Measurements from ENCODE around the gene CLPTM1L.
A peak's percentile ranks its signal among the peaks of the same experiment; 100 is the strongest.

The CLPTM1L gene

DNA sequence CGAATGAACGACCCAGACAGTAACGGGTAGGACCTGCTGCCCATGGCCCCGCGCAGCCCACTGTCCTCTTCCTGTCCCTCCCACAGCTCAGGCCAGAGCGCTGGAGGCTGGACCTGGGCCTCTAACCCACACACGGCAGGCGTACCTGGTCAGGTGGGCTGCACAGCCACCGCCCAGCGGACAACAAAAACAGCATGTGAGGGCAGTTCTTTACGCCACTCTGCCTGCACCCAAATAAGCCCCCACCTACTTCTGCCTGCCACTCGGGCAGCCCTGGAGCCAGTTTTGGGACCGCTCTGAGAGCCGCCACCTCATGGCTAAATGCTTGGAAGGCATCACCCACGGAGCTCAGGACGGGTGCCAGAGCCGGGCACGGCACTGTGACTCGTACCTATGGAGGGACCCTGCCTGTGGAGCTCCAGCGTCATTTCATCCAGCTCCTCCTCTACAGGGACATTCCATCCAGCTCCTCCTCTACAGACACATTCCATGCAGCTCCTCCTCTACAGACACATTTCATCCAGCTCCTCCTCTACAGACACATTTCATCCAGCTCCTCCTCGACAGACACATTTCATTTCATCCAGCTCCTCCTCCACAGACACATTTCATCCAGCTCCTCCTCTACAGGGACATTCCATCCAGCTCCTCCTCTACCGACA lies 18.9 kb downstream of the CLPTM1L start:
- no peak for DNase-seq

DNA sequence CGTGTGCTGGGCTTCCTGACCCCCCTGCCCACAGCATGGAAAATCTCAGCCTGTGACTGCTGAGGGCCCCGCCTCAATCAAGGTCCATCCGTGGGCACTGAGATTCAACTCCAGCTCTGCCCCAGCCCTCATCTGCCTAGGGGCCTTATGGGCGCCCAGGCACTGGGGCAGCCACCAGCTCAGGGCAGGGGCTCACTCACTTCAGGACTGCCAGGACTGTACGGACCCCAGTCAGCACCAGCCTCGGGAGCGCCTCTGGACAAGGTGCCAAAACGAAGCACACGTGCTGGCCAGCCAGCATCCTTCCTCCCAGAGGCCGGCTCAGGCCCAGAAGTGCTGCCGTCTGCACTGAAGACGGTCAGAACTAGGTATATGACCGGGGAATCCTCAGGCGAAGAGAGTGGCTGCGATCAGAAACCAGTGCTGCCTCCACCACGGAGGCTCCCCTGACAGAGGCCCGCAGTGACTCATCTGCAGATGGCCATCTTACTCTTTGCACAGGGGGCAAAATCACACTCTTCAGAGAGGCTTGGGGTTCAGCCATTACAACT lies 19.6 kb downstream of the CLPTM1L start:
- DNase-seq = no peak

DNA sequence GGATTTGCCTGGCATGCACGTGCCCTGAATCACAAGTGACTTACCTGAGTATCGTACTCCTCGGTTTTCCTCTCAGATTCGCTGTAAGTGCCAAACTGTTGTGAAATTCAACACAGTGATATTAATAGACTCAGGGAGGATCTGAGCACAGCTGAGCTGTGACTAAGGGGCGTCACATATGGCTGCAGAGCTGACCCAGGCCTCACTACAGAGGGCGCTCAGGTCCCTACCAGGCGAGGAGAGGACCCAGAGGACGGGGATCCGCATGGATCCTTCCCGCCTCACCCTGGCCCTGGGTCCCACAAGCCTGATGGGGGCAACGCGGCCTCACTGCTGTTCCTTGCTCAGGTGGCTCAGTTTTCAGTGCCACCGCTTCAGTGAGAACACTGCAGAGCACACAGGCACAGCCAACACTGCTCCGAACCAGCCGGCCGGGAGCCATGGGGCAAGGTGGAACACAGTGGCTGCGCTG lies 20.1 kb downstream of the CLPTM1L start:
- no peak for DNase-seq

DNA sequence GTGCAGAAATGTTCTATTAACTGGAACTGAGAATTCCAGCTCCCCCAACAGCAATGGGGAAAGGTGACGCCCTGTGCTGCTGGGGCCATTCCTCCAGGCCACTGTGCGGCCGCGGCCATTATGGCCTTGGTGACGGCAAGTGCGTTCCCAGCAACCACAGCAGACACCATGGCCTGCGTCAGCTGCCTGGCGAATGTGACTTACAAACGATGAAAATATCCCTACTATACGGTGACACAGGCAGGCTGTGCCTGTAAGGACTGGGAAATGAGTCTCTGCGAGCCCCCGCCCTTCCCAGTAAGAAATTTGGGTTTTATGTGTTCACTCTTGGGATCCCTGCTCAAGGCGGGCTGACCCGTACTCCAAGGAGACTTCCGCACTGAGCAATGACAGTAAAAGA lies 20.6 kb downstream of the CLPTM1L start:
- DNase-seq = no peak

DNA sequence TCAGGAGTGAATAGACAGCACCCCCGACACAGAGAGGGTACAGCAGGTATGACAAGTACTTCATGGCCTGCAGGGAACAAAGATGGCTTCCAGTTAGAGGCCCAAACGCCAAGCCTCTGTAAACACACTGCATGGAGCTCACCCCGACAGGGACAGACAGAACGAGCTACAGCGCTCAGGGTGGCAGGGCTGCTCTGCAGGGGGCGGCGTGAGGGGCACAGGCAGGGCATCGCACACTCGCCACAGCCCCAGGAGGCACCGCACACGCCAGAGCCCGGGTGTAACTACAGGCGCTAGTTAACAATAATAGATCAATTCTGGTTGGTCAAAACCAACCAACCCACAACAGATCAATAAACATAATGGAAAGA lies 21.1 kb downstream of the CLPTM1L start:
- DNase-seq = no peak

DNA sequence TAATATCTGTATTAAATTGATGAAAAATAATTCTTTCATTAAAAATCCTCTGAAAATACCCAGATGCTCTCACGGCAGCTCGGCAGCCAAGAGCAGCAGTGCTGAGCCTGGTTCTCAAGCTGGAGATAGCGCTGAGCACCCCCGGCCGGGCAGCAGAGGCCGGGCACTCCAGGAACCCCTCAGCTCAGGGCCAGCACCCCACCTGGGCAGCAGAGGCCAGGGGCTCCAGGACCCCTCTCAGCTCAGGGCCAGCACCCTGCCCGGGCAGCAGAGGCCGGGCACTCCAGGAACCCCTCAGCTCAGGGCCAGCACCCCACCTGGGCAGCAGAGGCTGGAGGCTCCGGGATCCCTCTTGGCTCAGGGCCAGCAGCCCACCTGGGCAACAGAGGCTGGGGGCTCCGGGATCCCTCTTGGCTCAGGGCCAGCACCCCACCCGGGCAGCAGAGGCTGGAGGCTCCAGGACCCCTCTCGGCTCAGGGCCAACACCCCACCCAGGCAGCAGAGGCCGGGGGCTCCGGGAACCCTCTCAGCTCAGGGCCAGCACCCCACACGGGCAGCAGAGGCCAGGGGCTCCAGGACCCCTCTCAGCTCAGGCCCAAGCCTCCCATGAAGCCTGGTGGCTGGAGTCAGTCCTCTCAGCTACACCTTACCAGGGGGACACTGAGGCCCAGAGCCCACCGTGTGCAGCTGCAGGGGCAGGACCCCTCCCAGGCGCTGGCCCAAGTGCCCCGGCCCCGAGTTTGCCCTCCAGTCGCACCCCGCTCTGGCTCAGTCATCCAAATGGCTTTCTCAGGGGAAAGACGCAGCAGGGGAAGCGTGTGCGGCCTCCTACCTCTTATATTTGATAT lies 21.7 kb downstream of the CLPTM1L start:
- no peak for DNase-seq

DNA sequence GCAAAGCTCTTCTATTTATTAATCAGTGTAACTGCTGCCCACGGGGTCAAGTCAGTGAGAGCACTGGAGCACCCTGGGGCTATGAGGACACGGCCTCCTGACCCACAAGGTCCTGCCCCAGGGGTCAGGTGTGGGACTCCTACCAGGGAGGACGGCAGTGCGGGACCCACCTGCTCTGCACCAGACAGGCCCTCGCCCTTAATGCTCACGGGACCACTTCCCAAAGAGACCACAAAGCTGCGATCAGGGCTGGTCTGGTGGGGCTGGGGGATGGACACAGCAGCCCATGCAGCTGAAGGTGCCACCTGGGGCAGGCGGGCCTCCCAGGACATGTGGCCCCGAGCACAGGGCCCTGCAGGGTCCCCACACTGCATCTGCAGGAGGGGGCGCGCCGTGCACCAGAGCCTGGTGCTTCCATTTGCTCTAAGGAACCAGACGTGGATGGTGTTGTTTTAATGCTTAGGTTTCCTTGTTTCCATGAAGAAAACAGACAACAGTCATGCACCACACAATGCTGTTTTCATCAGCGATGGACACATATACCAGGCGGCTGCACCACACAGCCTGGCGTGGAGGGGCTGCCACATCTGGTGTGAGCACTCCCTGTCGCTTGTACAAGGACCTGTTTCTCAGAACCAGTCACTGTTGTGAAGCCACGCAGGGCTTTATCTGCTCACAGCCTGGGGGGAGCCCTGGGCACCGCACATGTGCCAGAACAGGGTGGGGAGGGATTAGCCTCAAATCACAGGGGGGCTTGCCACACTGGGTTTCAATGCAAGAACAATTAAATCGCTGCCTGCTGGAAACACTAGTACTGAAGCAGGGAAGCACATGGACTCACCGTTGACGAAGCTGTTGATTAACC lies 22.6 kb downstream of the CLPTM1L start:
- no peak for DNase-seq

DNA sequence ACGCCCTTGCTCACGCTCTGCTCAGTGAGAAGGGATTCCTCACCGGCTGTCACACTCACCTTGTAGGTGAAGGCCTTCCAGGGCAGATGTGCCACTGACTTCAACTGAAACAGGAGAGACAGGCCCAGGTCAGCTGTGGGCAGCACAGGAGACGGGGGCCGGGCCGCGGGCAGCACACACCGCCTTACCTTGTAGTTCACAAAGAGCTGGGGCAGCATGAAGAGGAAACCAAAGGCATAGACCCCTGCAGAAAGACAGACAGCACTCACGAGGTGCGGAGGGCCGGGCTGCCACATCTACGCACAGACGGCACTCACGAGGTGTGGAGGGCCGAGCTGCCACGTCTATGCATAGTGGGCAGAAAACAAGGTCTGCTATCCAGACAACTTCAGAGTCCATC lies 23.3 kb downstream of the CLPTM1L start:
- DNase-seq = no peak

DNA sequence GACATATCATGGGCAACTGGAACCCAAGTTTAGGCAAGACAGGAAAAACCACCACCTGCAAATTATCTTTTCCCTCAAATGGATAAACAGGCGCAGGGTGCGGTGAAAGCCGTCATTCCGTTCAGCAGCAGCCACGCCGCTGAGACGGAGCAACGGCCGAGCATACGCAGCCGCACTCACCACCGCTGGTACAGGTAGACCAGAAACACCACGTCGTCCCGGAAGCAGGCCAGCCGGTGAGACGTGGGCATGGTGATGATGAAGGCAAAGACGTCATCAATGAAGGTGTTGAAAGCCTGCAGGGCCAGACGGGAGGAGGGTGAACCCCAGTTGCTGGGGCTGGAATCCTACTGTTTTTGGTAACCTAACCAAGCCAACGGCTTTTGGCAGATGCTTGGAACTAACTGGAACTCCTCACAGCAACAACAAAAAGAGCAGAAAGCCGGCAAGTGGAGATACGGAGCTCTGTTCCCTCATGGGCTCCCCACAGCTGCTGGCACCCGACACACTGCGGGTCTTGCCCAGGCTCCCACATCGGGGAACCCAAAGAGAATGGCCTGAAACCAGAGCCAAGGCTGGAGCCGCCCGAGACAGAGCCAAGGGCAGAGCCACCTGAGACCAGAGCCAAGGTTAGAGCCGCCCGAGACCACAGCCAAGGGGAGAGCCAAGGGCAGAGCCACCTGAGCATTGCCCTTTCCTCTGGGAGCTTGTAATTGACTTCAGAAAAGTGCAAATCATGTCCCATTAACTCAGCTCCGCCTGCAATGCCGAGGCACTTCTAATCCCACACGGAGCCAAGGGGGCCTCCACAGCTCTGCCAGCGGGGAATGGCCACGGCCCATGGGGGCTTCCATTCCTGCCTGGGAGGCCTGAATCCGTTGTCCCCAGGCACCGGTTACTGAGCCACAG lies 24.2 kb downstream of the CLPTM1L start:
- DNase-seq = no peak

DNA sequence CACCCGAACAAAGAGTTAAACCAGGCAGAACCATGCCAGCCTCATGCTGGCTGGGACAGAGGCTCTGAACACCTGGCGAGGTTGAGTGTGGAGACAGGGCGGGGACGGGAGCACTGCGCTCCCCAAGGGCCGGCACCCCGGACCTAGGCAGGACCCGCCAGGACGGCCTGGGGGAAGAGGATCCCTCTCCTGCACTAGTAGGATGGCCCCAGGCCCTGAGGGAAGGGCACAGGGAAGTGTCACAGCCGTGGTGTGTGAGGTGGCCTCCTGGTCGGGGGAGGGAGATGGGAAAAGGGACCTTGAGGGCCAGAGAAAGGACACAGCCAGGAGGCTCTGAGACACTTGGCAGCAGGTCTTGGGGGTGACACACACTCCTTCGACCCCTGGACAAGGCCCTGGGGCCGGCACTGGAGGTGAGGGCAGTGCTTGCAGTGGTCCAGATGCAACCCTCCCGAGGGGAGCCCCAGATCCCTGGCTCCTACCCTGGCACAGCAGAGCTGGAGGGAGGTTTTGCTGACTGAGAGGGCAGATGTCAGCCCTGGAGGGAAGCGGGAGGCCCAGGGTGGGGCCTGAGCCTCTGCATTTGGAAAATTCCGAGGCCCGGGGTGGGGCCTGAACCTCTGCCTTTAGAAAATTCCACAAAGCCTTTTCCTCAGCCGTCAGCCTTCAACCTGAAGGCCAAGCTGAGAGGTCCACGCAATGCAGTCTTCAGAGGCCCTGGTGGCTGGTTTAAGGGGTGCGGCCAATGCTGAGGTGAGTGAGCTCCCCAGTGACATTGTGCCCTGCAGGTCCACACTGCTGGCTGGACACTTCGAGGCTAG lies 25.3 kb downstream of the CLPTM1L start:
- no peak for DNase-seq

DNA sequence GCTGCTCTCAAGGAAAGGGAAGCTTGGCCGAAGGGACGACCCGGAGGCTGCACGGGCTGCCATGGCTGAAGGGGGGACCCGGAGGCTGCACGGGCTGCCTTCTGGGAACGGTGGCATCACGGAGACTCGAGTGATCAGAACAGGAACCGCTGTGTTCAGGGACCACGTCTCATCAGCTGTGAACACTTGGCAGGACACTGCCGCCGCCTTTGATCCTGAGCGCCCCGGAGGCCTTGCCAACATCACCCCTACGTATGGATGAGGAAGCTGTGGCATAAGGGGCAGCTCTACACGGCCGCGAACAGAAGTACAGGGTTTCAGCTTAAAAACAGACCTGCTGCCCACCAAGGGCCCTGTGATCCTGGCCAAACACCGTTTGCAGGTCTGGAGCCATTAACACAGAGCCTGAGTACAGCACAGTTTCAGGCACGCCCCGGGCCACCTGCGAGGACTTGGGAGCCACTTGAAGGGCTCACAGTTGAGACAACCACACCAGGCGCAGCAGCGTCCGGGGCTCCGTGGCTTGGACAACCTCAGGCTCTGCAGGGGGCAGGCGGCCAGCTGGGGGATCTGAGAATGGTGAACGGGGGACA lies 26.1 kb downstream of the CLPTM1L start:
- DNase-seq = no peak

DNA sequence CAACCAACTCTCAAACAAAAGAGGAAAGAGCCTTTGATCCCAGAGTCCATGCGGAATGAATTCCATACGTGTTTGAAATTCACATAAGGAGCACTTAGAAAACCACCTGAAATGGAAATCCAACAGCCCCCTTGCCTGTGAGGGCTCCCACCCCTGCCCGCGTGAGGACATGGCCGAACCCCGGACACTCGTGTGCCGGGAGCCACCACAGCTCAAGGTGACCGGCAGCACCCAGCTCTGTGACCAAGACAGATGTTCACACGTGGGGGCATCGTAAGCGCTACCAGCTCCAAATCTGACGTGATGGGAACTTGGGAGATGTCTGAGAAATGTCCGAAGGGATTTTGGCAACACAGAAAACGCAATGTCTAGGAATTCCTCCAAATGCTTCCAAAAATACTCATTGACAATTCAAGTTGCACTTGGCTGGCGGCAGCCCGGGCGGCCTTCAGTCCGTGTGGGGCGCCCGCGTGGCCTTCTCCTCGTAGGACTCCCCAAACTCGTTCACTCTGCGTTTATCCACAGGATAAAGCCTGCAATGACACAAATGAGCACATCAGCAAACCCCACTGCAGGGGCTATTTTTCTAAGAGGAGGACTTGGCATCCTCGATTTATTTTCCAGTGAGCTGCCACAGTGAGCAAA lies 26.9 kb downstream of the CLPTM1L start:
- DNase-seq = no peak

DNA sequence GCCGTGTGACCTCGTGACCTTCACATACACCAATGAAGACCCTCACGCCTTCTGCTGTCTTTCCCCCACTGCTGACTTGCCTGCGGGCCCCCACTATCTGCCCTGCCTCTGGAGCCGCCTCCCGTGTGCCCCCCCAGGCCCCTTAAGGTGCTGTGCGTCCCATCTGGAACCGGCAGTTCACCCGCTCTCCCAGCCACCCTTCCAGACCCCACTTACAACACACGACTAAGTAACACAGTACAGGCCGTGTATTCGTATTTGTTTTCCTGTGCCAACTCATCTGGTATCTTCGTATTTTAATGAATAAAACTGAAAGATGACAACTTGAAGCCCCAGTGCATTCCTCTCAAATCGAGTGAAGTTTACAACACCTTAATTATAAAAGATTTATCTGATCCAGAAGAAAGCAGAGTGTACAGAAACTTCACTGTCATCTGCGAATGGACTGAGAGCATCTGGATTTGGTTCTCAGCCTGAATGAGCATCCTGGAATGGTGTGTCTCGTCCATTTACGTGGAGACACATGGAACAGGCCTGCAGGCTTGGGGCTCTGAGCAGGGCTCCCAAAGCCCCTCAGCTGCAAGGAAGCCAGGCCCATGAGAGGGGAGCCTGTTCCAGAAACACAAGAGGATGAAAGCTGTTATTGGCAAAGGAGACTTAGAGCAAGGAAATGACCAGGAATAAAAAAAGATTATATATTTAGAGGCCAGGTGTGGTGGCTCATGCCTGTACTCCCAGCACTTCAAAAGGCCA lies 28.1 kb downstream of the CLPTM1L start:
- no peak for DNase-seq

DNA sequence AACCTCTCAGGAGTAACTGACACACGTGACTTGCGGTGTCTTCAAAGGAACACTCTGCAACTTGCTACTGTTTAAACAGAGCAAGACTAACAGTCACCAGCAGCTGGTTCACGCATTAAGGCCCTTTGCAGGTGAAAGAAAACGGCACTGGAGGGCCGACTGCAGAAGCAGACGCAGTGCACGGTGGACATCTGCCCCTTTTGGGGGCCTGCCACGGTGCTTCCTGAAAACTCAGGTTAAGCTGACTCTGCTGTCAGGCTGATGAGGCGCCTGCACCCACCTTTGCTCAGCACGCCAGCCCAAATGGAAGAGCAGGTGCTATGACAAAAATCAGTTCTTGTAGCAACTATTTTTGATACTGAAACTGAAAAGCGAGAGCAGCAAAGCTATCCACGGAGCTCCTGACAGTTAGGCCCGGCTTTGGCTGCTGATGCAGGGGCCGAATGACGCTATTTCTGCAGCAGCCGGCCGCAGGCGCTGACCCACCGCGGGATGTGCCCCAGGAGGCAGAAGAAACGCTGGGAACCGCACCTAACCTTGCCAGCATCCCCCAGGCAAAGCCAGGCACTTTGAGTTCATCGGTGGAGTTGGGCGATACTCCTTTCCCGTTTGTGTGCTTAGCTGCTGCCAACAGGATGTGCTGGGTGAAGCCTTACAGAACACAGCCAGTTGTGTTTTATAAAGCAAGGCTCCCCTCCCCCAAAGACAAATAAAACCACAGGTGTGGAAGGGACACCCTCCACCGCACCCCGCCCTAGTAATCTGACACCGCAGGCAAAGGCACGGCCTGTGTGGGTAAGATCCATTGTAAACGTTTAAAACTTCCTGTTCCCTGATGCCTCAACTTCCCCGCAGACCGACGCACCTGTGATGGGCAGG lies 29.0 kb downstream of the CLPTM1L start:
- peak; percentile 100 for DNase-seq

DNA sequence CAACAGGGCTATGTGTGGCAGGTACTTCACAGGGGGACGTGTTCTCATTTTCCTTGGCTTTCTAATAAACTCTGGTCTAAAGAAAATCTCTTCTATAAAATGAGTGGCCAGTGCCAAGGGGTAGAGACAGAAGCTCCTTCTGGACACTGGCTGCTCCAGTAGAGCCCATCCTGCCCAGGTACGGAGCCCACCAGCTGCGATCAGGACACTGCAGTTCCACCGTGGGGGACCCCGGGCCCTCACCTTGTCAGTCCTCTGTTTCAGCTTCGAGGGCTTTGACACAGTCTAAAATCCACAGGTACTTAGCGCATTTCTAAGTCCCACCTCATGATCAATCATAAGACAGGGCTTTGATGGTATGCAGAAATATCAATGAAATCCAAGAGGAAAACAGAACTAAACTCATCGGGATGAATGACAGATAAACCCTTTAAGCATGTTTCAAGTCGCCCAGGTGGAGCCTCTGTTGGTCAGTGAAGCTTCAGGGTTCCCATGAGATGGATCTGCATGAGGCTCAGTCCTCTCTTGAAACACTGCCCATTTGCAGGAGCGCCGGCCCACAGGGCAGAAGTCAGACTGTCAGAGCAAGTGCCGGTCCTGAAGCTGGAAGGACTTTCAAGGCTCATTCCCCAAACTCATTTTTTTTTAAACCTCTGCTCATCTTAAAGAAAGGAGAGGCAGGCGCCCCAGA lies 29.7 kb downstream of the CLPTM1L start:
- no peak for DNase-seq

DNA sequence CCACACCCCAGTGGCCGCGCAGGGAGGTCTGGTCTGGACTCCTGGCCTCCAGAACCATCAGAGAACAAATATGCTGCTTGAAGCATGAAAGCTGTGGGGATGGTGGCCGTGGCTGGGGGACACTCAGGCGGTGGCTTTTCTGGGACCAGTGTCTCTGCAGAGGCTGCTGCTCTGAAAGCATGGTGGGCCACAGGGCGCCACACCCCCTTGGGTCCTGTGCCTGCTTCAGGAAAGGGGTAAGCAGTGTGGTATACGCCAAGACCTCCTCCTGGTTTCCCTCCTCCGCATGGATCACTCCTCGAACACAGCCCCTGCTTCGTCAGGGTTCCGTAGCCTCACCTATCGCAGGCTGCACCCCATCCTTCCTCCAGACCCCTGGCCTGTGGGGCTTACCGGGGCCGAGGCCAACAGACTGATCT lies 30.3 kb downstream of the CLPTM1L start:
- DNase-seq = no peak

DNA sequence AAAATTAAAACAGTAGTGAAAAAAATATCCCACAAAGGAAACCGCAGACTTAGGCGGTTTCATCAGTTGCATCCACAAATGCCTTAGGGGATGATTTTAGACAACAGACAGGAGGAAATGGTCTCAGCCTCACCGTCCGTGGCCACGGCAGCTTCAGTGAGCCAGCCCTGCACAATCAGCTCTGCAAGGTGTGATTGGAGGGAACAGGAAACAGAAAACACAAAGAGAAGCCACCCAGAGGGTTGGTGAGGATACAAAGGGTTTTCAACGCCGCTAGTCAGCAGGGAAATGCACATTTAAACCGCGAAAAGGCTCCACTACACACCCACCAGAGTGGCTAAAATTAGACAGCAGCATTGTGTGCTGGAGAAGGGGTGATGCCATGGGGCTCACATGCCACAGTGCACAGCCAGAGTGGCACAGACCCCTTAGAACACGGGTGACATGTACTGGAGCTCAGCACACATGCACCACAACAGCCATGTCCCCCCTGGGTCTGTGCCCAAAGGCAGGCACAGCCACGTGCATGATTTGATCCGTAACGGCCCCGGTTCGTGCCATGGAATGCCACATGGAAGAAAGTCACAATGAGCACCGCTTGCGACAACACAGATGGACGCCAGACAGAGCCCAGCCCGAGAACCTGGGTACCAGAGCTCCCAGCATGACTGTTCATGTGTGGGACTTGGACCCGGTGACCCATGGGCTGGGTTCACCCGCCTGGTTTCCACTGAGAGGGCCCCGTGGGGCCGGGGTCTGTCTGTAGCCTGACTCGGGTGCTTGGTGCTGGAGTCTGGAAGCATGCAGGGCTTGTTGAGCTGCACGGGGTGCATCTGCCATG lies 31.7 kb downstream of the CLPTM1L start:
- peak; percentile 92 for DNase-seq

Data from DMS153 (cell line).